Activated CD4-positive, CD25-positive, alpha-beta regulatory T cell treated with anti-CD3 and anti-CD28 coated beads, Interleukin-2, amount 50 U/mL, for 72 hours (primary cell): ENCODE data around the gene FYCO1.
A peak's percentile ranks its signal among the peaks of the same experiment; 100 is the strongest.

Experiments used
- DNase-seq: peaks from one replicate; pipeline ENCODE4 v3.0.0; 2021

The FYCO1 gene

GRCh38 chr3:45880725-45881077 is 114.9 kb downstream of the FYCO1 start:
- DNase-seq = no peak

GRCh38 chr3:45878124-45878523 is 117.5 kb downstream of the FYCO1 start:
- no peak for DNase-seq

GRCh38 chr3:45874677-45875346 is 120.8 kb downstream of the FYCO1 start:
- no peak for DNase-seq

GRCh38 chr3:45873638-45874037 is 122.0 kb downstream of the FYCO1 start:
- no peak for DNase-seq

GRCh38 chr3:45873036-45873435 is 122.6 kb downstream of the FYCO1 start:
- DNase-seq = no peak

GRCh38 chr3:45872569-45872968 is 123.1 kb downstream of the FYCO1 start:
- DNase-seq = no peak

GRCh38 chr3:45871780-45872179 is 123.8 kb downstream of the FYCO1 start:
- no peak for DNase-seq

- DNase-seq = peak; percentile 40
These were observed 125.5 kb downstream of the FYCO1 start for GRCh38 chr3:45870099-45870498.

GRCh38 chr3:45869638-45870037 is 126.0 kb downstream of the FYCO1 start:
- DNase-seq = no peak

- no peak for DNase-seq
These were observed 127.0 kb downstream of the FYCO1 start for GRCh38 chr3:45868650-45869049.

GRCh38 chr3:45868213-45868612 is 127.4 kb downstream of the FYCO1 start:
- no peak for DNase-seq
